WI38 (cell line): ENCODE results near the gene PHF24.

Experiments used
- H3K4me3 ChIP-seq: 2 replicates; pipeline ENCODE4 v1.5.1; 2011; ENCODE audit warnings: low read depth, mild to moderate bottlenecking, control low read depth, low read length
- TF ChIP-seq, protein P1 (sequence below): IDR thresholded peaks from 2 replicates; pipeline ENCODE4 v1.5.1; 2012; ENCODE audit warnings: low read depth, mild to moderate bottlenecking, control low read depth, low read length

PHF24 gene

DNA sequence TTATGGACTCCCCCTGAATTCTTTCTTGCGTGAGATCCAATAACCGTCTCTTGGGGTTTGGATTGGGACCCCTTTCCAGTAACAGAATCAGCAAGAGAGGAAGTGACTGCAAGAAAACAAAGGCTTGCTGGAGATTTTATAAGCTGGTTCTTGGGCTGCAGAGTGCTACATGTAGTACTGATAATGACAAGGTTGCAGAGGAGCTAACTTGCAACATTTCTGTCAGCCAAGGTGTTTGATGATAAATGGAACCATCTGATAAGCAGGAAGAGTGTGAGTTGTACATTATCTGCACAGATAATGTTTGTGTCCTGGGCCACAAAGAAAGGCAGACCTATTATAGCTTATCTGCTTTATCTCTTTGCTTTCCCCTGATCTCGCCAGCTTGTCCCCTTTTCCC, 68.6 kb downstream of the PHF24 start:
- no peak overlapping the region for H3K4me3 ChIP-seq
- TF ChIP-seq, protein P1, sequence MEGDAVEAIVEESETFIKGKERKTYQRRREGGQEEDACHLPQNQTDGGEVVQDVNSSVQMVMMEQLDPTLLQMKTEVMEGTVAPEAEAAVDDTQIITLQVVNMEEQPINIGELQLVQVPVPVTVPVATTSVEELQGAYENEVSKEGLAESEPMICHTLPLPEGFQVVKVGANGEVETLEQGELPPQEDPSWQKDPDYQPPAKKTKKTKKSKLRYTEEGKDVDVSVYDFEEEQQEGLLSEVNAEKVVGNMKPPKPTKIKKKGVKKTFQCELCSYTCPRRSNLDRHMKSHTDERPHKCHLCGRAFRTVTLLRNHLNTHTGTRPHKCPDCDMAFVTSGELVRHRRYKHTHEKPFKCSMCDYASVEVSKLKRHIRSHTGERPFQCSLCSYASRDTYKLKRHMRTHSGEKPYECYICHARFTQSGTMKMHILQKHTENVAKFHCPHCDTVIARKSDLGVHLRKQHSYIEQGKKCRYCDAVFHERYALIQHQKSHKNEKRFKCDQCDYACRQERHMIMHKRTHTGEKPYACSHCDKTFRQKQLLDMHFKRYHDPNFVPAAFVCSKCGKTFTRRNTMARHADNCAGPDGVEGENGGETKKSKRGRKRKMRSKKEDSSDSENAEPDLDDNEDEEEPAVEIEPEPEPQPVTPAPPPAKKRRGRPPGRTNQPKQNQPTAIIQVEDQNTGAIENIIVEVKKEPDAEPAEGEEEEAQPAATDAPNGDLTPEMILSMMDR, result no peak

DNA sequence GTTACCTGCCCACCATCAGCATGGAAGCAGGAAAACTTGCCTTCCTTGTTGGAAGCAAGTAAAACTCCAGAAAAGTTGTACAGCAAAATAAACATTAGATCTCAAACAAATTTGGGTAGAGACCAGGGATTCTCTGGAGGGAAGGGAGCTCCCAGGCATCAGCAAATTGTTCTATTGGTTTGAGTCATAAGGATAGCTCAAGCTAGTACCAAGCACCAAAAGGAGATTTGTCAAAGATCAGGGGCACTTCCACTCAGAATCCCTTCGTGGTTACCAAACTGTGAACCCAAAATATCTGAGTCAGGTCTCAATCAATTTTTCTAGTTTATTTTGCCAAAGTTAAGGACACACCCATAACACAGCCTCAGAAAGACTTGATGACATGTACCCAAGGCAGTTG, 69.3 kb downstream of the PHF24 start:
- H3K4me3 ChIP-seq, result no peak overlapping the region
- TF ChIP-seq, protein P1, result no peak

DNA sequence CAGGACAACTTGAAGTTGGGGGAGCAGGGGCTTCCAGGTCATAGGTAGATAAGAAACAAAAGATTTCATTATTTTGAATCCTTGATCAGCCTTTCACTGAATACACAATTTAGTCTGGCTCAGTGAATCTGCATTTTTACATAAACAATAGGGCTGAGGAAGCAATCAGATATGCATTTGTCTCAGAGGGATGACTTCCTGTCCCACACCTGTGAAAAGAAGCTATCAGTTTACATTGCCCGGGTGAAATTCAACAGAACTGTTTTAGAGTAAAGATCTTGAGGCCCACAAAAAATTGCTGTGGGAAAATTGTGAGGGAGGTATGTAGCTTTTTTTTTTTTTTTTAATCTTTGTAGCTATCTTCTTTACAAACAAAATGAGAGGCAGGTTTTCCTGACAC, 69.8 kb downstream of the PHF24 start:
- TF ChIP-seq, protein P1, result no peak
- H3K4me3 ChIP-seq, result no peak overlapping the region

DNA sequence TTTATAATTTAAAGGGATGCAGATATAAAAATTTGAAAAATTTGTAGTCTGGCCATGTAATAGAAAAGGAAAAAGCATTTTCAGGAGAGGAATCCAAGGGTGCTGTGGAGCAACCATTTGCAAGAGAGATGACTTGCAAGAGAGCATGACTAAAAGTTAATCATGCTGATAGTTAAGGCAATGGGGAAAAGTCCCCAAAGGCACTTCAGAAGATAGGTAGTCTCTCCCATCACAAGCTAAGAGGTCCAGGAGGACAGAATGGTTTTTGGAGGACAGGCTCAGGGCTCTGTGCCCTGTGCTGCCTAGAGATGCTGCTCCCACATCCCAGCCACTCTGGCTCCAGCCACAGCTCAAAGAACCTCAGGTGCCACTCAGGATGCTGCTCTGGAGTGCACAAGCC, 70.3 kb downstream of the PHF24 start:
- TF ChIP-seq, protein P1, result no peak
- H3K4me3 ChIP-seq, result no peak overlapping the region

DNA sequence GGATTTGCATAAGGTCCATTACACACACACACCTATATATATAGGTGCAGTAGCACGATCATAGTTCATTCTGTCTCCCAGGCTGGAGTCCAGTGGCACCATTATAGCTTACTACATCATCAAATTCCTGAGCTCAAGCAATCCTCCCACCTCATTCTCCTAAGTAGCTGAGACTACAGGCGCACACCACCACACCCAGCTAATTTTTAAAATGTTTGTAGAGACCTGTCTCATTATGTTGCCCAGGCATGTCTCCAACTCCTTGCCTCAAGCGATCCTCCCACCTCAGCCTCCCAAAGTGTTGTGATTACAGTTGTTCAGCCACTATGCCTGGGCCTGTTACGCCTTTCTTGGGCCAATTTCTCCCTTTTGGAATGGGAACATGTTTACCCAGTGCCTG, 71.2 kb downstream of the PHF24 start:
- TF ChIP-seq, protein P1, result no peak
- H3K4me3 ChIP-seq, result no peak overlapping the region

DNA sequence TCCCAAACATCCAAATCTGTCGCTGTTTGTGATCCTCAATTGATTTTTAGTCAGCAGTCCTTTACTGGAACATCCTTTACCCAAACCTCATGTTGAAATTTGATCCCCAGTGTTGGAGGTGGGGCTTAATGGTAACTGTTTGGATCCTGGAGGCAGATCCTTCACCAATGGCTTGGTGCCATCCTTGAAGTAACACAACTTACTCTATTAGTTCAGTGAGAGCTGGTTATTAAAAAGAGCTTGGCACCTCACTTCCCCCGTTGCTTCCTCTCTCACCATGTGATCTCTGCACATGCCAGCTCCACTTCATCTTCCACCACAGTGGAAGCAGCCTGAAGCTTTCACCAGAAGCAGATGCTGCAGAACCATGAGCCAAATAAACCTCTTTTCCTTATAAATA, 71.8 kb downstream of the PHF24 start:
- no peak overlapping the region for H3K4me3 ChIP-seq
- TF ChIP-seq, protein P1, result no peak
